ENCODE results near the gene POFUT1.
"Not testable (repeated sequence)": the region's sequence is repeated elsewhere in the genome, so short reads cannot be mapped to it uniquely, and the experiment has no call there.

GRCh38 chr20:32193336-32193735, 14.3 kb upstream of the POFUT1 start:
- TF ChIP-seq CTCF (optimal IDR thresholded peaks at IDR 0.05 in 1 of 3, IDR thresholded peaks at IDR 0.05 in 1 of 3, conservative IDR thresholded peaks at IDR 0.05 in 1 of 3; ENCODE audit: extremely low read depth in 1 of 3, insufficient read depth in 2 of 3, low read length in 3 of 3); EZH2 (IDR thresholded peaks at IDR 0.05; ENCODE audit: low read length): not testable (repeated sequence)
